Activated T-cell treated with anti-CD3 and anti-CD28 coated beads, Interleukin-2, amount 50 U/mL, for 72 hours (primary cell): ENCODE results near the gene PPP2R1B. TPM values are rescaled to one million over a fixed set of nuclear protein-coding genes. Genes with fewer than 3 reads are reported as not detected.

Experiments used
- ATAC-seq, 2 donors: fragments of 150-1000 bp; cut with Tn5 transposase; replicated peaks in 1 of 2; 2 replicates each; pipeline ENCODE4 v1.10.0; 2021; ENCODE audit warnings: moderate library complexity in 2 of 2, mild to moderate bottlenecking in 1 of 2
- DNase-seq, 2 donors: peaks; one replicate each; pipeline ENCODE4 v3.0.0; 2021 to 2022; ENCODE audit warnings: mixed read lengths in 1 of 2
- H3K27ac Mint-ChIP-seq: one replicate; pipeline ENCODE4 v1.8.0; 2022; ENCODE audit warnings: mild to moderate bottlenecking, moderate library complexity, mixed read lengths
- H3K27me3 Mint-ChIP-seq: one replicate; pipeline ENCODE4 v1.8.0; 2022; ENCODE audit warnings: low read depth, mixed read lengths
- H3K36me3 Mint-ChIP-seq, 2 donors: one replicate each; pipeline ENCODE4 v1.8.0; 2022; ENCODE audit warnings: mixed read lengths in 2 of 2, mild to moderate bottlenecking in 1 of 2; ENCODE audit not compliant: insufficient read depth in 2 of 2
- H3K4me1 Mint-ChIP-seq: one replicate; pipeline ENCODE4 v1.8.0; 2022; ENCODE audit warnings: low read depth, mixed read lengths
- H3K4me3 Mint-ChIP-seq, 2 donors: one replicate each; pipeline ENCODE4 v1.8.0; 2022; ENCODE audit warnings: mild to moderate bottlenecking in 2 of 2, mixed read lengths in 2 of 2, moderate library complexity in 2 of 2
- H3K9me3 Mint-ChIP-seq, 2 donors: one replicate each; pipeline ENCODE4 v1.8.0; 2022; ENCODE audit warnings: mixed read lengths in 2 of 2
- total RNA-seq, 2 donors: library from RNA; stranded (reverse); gene quantifications; one replicate each; pipeline ENCODE4 v1.2.3, GENCODE V29; 2022

PPP2R1B gene
- total RNA-seq, 2 donors from 2014 or later, result 29.6 to 34.7 TPM

DNA sequence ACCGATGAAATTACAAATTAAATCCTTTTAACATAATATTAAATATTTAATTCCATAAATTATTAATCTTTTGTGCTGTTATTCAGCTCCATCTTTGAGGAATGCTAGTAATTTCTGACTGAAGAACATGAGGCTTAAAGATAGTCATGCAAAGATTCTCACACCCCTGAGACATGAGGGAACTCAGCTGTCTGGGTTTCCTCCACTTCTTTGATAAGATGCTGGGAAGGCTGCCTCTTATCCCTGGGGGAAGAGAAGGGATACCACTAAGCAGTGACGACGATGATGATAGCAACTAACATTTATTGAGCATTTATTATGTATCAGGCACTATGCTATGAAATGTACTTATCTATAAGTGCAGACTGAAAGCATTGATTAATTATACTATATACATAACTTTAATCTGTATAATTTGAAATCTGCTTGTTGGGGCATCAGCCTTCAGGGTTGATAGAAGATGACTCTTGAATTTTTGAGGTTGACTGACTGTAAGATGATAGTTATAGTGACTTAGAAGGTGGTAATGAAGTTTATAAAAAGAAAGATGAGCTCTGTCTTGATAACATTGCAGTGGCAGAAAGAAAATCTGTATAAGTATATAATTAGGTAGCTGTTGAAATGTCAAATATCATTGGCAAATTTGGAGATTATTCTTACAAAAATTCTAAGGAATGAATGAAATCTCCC is 85.6 kb downstream of the PPP2R1B start:
- H3K4me3 Mint-ChIP-seq, result no peak overlapping the region
- ATAC-seq (no peak), DNase-seq (no peak)
- H3K36me3 Mint-ChIP-seq, result no peaks in the 10 kb centered on the region
- no peaks in the 10 kb centered on the region for H3K4me1 Mint-ChIP-seq
- no peak overlapping the region for H3K27ac Mint-ChIP-seq
- no peaks in the 10 kb centered on the region for H3K9me3 Mint-ChIP-seq
- no peaks in the 10 kb centered on the region for H3K27me3 Mint-ChIP-seq

Other genes starting within 250 kb of the PPP2R1B start
- gene LAYN, start 225.7 kb downstream of the PPP2R1B start, total RNA-seq, result 10 to 100 TPM; 12.3 to 15.6 TPM
- 1 to 10 TPM; 9.4 to 9.9 TPM for gene SIK2, start 163.9 kb downstream of the PPP2R1B start, total RNA-seq
- gene ALG9, start 105.2 kb upstream of the PPP2R1B start, total RNA-seq, result 10 to 100 TPM; 46.1 to 52.5 TPM
- 1 to 10 TPM; 2.8 to 4.9 TPM for gene FDXACB1, start 112.8 kb upstream of the PPP2R1B start, total RNA-seq
- gene CFAP68, start 113.2 kb upstream of the PPP2R1B start, total RNA-seq, result 10 to 100 TPM; 24.9 to 32.6 TPM
- not detected for gene CRYAB, start 145.4 kb upstream of the PPP2R1B start, total RNA-seq
- gene HSPB2, start 146.3 kb upstream of the PPP2R1B start, total RNA-seq, result under 1 TPM in 1 of 2 donors, not detected in 1; 0.19 TPM
- not detected for gene C11orf52, start 152.5 kb upstream of the PPP2R1B start, total RNA-seq
- gene DIXDC1, start 171.0 kb upstream of the PPP2R1B start, total RNA-seq, result 10 to 100 TPM; 14.8 to 24.7 TPM